OCI-LY3 (cell line): ENCODE data around the gene CSF2RB.

Experiments
- CTCF ChIP-seq: fragments of 200-600, 300-600 bp; sonication (generic); IDR thresholded peaks from 2 replicates; pipeline ENCODE4 v1.5.1; 2014; ENCODE audit warnings: antibody characterized with exemption, low read length, low read depth
- EZH2phosphoT487 ChIP-seq: fragments of 200-600 bp; shearing (Covaris generic); IDR thresholded peaks from 2 replicates; pipeline ENCODE4 v1.6.1; 2018; ENCODE audit warnings: antibody characterized with exemption, mixed run types, low read depth

GRCh38 chr22:36897611-36898010 lies 15.8 kb upstream of the CSF2RB start:
- TF ChIP-seq CTCF = no peak
- TF ChIP-seq EZH2phosphoT487 = no peak
